Pancreas (tissue), 10 donors: Measurements from ENCODE around the gene FAM210A. TPM values are rescaled to one million over a fixed set of nuclear protein-coding genes. Genes with fewer than 3 reads are reported as not detected.

Experiments
- ATAC-seq, 4 donors: fragments of 200-7000 bp; cut with Tn5 transposase; one replicate each; pipeline versions ENCODE4 v1.8.0 to v1.9.1; 2020; ENCODE audit warnings: mild to moderate bottlenecking in 4 of 4, moderate library complexity in 4 of 4
- DNase-seq, 6 donors: peaks; one replicate each; pipeline ENCODE4 v3.0.0-alpha.2; 2020
- FAIRE-seq: peaks from 2 replicates; lab custom pipeline; 2012; peaks lifted over from hg19 to GRCh38; lab: Jason Lieb, UNC
- H3K27ac ChIP-seq, 4 donors: fragments of 200-600 bp; sonication (generic); 1 replicate in 3 of 4; 2 replicates in 1 of 4; pipeline versions ENCODE4 v1.5.0 to v1.8.0; 2020
- H3K27me3 ChIP-seq, 4 donors: fragments of 200-600 bp; one replicate each; pipeline ENCODE4 v1.8.0; 2021
- H3K36me3 ChIP-seq, 3 donors: fragments of 200-600 bp; sonication (generic) in 1 of 3; one replicate each; pipeline versions ENCODE4 v1.5.0 to v1.8.0; 2020 to 2021
- H3K4me1 ChIP-seq, 3 donors: fragments of 200-600 bp; one replicate each; pipeline ENCODE4 v1.8.0; 2021
- H3K4me3 ChIP-seq, 4 donors: fragments of 200-600 bp; sonication (generic) in 2 of 4; one replicate each; pipeline versions ENCODE4 v1.5.0 to v1.8.0; 2020 to 2021
- H3K9me3 ChIP-seq, 4 donors: fragments of 200-600 bp; one replicate each; pipeline ENCODE4 v1.8.0; 2021
- WGBS, 2 donors: extraction: QIAGEN DNeasy Blood & Tissue Kit; methylation state at CpG; one replicate each; pipeline ENCODE4 v1.1.7; 2013; 5-methylcytosine and 5-hydroxymethylcytosine counted together
- intact Hi-C, 3 donors: fragments of 100-400 bp; cut with DNase I; formaldehyde crosslinking; loops; one replicate each; pipeline versions ENCODE4 v1.11.1 to v1.14.2; 2022
- polyA plus RNA-seq, 2 donors: library from polyadenylated mRNA; stranded (reverse); fragments of 200-250 nt; gene quantifications; one replicate each; pipeline ENCODE4 v1.2.3, GENCODE V29; 2013
- total RNA-seq, 6 donors: library from RNA; stranded (reverse); fragmentation: NEBNext Ultra II Directional in 4 of 6; extraction: Animal tissue kit (Norgen Biotek cat#: 25700) in 4 of 6; gene quantifications; one replicate each; pipeline versions ENCODE4 v1.2.1 to v1.2.4, GENCODE V29; 2021 to 2023
- TF ChIP-seq, protein P1 (sequence below), 4 donors: fragments of 200-600 bp; sonication (generic) in 3 of 4; IDR thresholded peaks; one replicate each; pipeline versions ENCODE4 v1.5.0 to v1.8.0; 2021; ENCODE audit warnings: antibody characterized with exemption in 4 of 4
- donor health status: healthy with polysubstance abuse.
- donor health status: DM: no; HTN: no; CAD: no; lungs with moderate emphysema.
- donor health status: DM: no; HTN: no; CAD: no.
- donor health status: control.
- donor health status: control.
- donor health status: Bipolar disorder and iron deficiency.
- donor health status: DM: yes; HTN: yes; CAD: no.
- donor health status: DM: no; HTN: no; CAD: no.
- donor health status: DM: no; HTN: no; CAD: no.
- donor health status: DM: yes; HTN: yes; CAD: no.

FAM210A gene
- total and polyA plus RNA-seq, 8 donors, result 1.5 to 7.2 (median 3.1) TPM

DNA sequence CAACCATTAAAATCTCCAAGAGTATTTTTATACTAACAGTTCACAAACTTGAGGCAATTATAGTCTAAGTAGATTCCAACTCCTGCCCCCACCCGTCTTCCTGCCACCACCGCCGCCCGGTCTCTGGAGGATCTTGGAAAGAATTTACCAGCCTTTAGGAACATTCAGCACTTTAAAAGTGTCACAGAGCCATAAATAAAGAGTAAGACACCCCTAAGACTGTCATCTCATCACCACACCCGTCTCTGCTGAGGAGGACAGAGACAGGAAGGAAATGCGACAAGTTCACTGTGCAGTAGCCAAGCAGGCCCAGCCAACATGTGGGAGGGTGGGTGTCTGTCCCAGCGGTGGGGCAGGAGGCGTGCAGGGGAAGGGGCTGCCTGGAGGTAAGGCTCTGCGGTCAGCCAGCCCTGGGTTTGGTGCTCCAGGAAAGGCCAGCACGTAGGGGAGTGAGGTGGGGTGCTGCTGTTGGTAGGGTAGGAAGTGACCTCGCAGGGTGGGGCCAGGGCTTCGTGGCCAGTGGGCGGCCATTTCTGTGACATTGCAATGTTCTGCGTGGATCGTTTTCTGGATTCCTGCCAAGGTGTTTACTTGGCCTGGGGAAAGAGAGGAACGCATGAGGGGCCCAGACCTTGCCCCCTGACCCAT, 111.6 kb downstream of the FAM210A start:
- Histone ChIP-seq H3K27ac (no peak overlapping the region), H3K4me1 (no peaks in the 10 kb centered on the region), H3K9me3 (no peaks in the 10 kb centered on the region), H3K36me3 (no peaks in the 10 kb centered on the region), H3K4me3 (no peak overlapping the region), H3K27me3 (no peaks in the 10 kb centered on the region)
- TF ChIP-seq, protein P1, sequence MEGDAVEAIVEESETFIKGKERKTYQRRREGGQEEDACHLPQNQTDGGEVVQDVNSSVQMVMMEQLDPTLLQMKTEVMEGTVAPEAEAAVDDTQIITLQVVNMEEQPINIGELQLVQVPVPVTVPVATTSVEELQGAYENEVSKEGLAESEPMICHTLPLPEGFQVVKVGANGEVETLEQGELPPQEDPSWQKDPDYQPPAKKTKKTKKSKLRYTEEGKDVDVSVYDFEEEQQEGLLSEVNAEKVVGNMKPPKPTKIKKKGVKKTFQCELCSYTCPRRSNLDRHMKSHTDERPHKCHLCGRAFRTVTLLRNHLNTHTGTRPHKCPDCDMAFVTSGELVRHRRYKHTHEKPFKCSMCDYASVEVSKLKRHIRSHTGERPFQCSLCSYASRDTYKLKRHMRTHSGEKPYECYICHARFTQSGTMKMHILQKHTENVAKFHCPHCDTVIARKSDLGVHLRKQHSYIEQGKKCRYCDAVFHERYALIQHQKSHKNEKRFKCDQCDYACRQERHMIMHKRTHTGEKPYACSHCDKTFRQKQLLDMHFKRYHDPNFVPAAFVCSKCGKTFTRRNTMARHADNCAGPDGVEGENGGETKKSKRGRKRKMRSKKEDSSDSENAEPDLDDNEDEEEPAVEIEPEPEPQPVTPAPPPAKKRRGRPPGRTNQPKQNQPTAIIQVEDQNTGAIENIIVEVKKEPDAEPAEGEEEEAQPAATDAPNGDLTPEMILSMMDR (IDR thresholded peaks at IDR 0.05), result no peak
- ATAC-seq, result no peak
- DNase-seq, result no peak
- FAIRE-seq, result no peak
- WGBS, 2 donors, result 70 to 78% methylated on average over 16 of the region's 16 CpGs
- intact Hi-C loops, result no loop called here

DNA sequence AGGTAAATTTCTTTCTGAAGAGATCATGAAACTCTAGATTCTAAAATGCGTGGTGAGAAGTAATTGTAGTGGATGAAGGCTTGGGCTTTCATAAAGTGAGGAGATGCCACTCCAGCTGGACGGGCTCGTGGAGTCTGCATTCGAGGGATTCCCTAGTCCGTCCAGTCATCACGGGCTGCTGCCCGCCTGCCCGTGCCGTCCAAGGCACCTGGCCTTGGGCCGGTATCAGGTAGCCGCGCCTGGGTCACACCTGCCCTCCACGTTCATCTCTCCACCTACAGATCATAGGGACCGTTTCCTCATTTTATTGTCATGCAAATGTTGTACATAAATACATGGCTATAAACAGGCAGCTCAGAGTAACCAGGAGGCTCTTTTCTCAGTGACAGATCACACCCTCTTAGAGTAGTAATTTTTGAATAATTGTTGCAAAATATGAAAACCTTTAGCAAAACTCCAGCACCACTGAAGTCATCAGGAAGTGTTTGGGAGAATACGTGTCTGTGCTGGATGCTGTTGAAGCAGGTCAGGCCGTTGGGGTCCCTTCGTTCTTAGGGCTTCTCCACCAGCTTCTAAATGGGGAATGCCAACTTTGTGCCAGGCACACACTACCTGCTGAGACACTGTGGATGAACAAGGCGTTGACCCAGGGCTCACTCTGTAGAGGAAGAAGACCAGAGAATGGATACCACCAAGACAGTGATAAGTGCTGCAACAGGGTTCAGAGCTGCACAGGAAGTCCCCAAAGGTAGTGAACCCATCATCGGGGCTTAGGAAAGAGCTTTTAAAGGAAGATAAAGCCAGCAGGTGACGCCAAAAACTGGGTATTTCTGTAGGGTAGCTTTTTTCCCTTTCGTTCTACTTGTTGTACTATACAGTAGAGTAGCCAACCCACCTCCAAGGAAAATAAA, 112.5 kb downstream of the FAM210A start:
- TF ChIP-seq, protein P1 (IDR thresholded peaks at IDR 0.05), result no peak
- no peaks in the 10 kb centered on the region for H3K9me3 ChIP-seq
- no peak overlapping the region for H3K4me3 ChIP-seq
- FAIRE-seq (no peak), ATAC-seq (no peak), DNase-seq (no peak)
- H3K27me3 ChIP-seq, result no peaks in the 10 kb centered on the region
- 73 to 79% methylated on average over 21 of the region's 21 CpGs for WGBS, 2 donors
- no peaks in the 10 kb centered on the region for H3K4me1 ChIP-seq
- H3K36me3 ChIP-seq, result no peaks in the 10 kb centered on the region
- H3K27ac ChIP-seq, result no peak overlapping the region
- intact Hi-C loops, result no loop called here

Other genes starting within 250 kb of the FAM210A start
- 10 to 100 TPM in 5 of 6 donors, 1 to 10 TPM in 1; 8.6 to 16.0 (median 14.5) TPM for gene RNMT, start 115 bp upstream of the FAM210A start, total RNA-seq
- 10 to 100 TPM in 1 of 2 donors, 1 to 10 TPM in 1; 5.3 to 12.7 TPM for gene RNMT, start 115 bp upstream of the FAM210A start, polyA plus RNA-seq
- gene MC5R, start 97.6 kb upstream of the FAM210A start, total RNA-seq, result not detected
- not detected for gene MC5R, start 97.6 kb upstream of the FAM210A start, polyA plus RNA-seq
- gene MC2R, start 189.0 kb upstream of the FAM210A start, total RNA-seq, result not detected
- not detected for gene MC2R, start 189.0 kb upstream of the FAM210A start, polyA plus RNA-seq